GM12875 (cell line): Measurements from ENCODE around the gene HSD17B4.

Experiments used
- H3K4me3 ChIP-seq: one replicate; pipeline ENCODE4 v1.5.1; 2011; ENCODE audit warnings: low read depth, low read length, control low read depth
- CTCF ChIP-seq: IDR thresholded peaks from 2 replicates; pipeline ENCODE4 v1.5.1; 2011; ENCODE audit warnings: low read depth, mild to moderate bottlenecking, control low read depth, inconsistent platforms, low read length, moderate library complexity, borderline replicate concordance; ENCODE audit not compliant: insufficient read depth

The HSD17B4 gene

GRCh38 chr5:119454171-119454570, 1.9 kb downstream of the HSD17B4 start:
- no peak overlapping the region for H3K4me3 ChIP-seq

GRCh38 chr5:119458911-119459632, 6.8 kb downstream of the HSD17B4 start:
- no peak for TF ChIP-seq CTCF
- H3K4me3 ChIP-seq, result no peak overlapping the region

More at GRCh38 chr5:119454171-119454570, 1.9 kb downstream of the HSD17B4 start:
- TF ChIP-seq CTCF, result no peak

- no peak for TF ChIP-seq CTCF
- H3K4me3 ChIP-seq, result no peak overlapping the region
Measured at GRCh38 chr5:119465640-119466039, 13.3 kb downstream of the HSD17B4 start.

- no peak for TF ChIP-seq CTCF
- no peak overlapping the region for H3K4me3 ChIP-seq
Measured at GRCh38 chr5:119468286-119468685, 16.0 kb downstream of the HSD17B4 start.

- TF ChIP-seq CTCF, result no peak
- H3K4me3 ChIP-seq, result no peak overlapping the region
Measured at GRCh38 chr5:119470105-119470763, 17.9 kb downstream of the HSD17B4 start.

- TF ChIP-seq CTCF, result peak; percentile 46
- H3K4me3 ChIP-seq, result no peak overlapping the region
Measured at GRCh38 chr5:119470851-119471451, 18.7 kb downstream of the HSD17B4 start.
